ENCODE data around the gene DCUN1D3.
A peak's percentile ranks its signal among the peaks of the same experiment; 100 is the strongest.
"Not testable (repeated sequence)": the region's sequence is repeated elsewhere in the genome, so short reads cannot be mapped to it uniquely, and the experiment has no call there.

DCUN1D3 gene

DNA sequence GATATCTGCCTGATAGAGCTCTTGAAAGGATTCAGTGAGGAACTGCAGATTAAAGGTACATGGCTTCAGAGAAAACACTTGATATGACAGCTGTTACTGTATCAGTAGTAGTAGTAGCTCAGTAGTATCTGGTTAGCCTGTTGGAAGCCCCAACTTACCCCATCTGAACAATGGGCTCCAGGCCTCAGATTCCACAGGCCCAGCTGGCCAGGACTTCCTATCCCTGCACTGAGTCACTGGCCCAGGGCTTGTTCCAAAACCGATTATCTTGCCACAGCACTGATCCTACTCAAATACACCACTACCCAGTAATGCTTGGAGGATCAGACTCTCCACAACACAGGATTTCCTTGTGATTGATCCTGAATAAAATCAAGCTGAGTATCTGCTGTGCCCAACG, 32.6 kb downstream of the DCUN1D3 start:
- peaks cover 27% of the 10 kb centered on the region for H3K36me3 Mint-ChIP-seq (ENCODE audit: low read depth)
- no peak overlapping the region for H3K27ac Mint-ChIP-seq
- no peak for DNase-seq
- H3K4me1 Mint-ChIP-seq, result peaks cover 39% of the 10 kb centered on the region
- no peaks in the 10 kb centered on the region for H3K27me3 Mint-ChIP-seq (ENCODE audit: low read depth, poor library complexity)
- H3K4me3 Mint-ChIP-seq, result no peak overlapping the region
- peaks cover 10% of the 10 kb centered on the region for H3K9me3 Mint-ChIP-seq
- TF ChIP-seq, protein P1, sequence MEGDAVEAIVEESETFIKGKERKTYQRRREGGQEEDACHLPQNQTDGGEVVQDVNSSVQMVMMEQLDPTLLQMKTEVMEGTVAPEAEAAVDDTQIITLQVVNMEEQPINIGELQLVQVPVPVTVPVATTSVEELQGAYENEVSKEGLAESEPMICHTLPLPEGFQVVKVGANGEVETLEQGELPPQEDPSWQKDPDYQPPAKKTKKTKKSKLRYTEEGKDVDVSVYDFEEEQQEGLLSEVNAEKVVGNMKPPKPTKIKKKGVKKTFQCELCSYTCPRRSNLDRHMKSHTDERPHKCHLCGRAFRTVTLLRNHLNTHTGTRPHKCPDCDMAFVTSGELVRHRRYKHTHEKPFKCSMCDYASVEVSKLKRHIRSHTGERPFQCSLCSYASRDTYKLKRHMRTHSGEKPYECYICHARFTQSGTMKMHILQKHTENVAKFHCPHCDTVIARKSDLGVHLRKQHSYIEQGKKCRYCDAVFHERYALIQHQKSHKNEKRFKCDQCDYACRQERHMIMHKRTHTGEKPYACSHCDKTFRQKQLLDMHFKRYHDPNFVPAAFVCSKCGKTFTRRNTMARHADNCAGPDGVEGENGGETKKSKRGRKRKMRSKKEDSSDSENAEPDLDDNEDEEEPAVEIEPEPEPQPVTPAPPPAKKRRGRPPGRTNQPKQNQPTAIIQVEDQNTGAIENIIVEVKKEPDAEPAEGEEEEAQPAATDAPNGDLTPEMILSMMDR (IDR thresholded peaks at IDR 0.05), result no peak

DNA sequence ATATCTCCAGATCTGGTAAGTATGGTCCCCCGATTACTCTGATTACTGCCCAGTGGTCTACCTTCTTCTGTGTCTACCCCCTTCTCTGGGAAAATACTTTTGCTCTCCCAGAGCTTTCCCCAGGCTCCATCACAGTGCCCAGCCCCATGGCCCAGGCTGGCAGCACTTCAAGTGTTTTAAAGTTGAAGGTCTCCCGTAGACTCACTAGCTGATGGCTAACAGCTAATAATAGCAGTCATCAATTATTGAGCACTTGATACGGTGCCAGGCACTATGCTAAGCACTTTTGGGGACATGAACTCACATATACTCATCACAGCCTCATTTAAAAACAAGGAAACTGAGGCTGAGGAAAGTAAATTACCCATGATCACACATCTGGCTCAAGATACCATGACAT, 33.4 kb downstream of the DCUN1D3 start:
- Mint-ChIP-seq H3K4me1 (peaks cover 35% of the 10 kb centered on the region), H3K9me3 (peaks cover 10% of the 10 kb centered on the region), H3K27me3 (ENCODE audit: low read depth, poor library complexity) (no peaks in the 10 kb centered on the region), H3K4me3 (no peak overlapping the region), H3K36me3 (ENCODE audit: low read depth) (peaks cover 33% of the 10 kb centered on the region), H3K27ac (peak overlapping the region; percentile 73)
- DNase-seq, result no peak
- TF ChIP-seq, protein P1 (IDR thresholded peaks at IDR 0.05), result no peak

- H3K27ac Mint-ChIP-seq, result peak overlapping the region; percentile 68
- H3K9me3 Mint-ChIP-seq, result peaks cover 10% of the 10 kb centered on the region
- H3K27me3 Mint-ChIP-seq (ENCODE audit: low read depth, poor library complexity), result no peaks in the 10 kb centered on the region
- TF ChIP-seq, protein P1 (IDR thresholded peaks at IDR 0.05), result no peak
- peaks cover 33% of the 10 kb centered on the region for H3K4me1 Mint-ChIP-seq
- H3K4me3 Mint-ChIP-seq, result peak overlapping the region; percentile 17
- H3K36me3 Mint-ChIP-seq (ENCODE audit: low read depth), result peaks cover 38% of the 10 kb centered on the region
- DNase-seq, result no peak
Observed at GRCh38 chr16:20866145-20866772, 33.9 kb downstream of the DCUN1D3 start.

- no peak for DNase-seq
- Mint-ChIP-seq H3K4me3 (no peak overlapping the region), H3K27me3 (ENCODE audit: low read depth, poor library complexity) (no peaks in the 10 kb centered on the region), H3K36me3 (ENCODE audit: low read depth) (peaks cover 38% of the 10 kb centered on the region), H3K27ac (peak overlapping the region; percentile 84), H3K4me1 (peaks cover 26% of the 10 kb centered on the region), H3K9me3 (peaks cover 10% of the 10 kb centered on the region)
- TF ChIP-seq, protein P1 (IDR thresholded peaks at IDR 0.05), result no peak
Observed at GRCh38 chr16:20865420-20866131, 34.6 kb downstream of the DCUN1D3 start.

DNA sequence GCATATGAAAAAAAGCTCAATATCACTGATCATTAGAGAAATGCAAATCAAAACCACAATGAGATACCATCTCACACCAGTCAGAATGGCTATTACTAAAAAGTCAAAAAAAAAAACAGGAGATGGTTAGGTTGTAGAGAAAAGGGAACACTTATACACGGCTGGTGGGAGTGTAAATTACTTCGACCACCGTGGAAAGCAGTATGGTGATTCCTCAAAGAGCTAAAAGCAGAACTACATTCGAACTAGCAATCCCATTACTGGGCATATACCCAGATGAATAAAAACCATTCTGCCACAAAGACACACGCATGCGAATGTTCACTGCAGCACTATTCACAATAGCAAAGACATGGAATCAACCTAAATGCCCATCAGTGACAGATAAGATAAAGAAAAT, 35.8 kb downstream of the DCUN1D3 start:
- H3K4me3 Mint-ChIP-seq; H3K27me3 Mint-ChIP-seq (ENCODE audit: low read depth, poor library complexity); DNase-seq; H3K27ac Mint-ChIP-seq: not testable (repeated sequence)
- peaks cover 10% of the 10 kb centered on the region for H3K9me3 Mint-ChIP-seq
- H3K4me1 Mint-ChIP-seq, result peaks cover 22% of the 10 kb centered on the region
- H3K36me3 Mint-ChIP-seq (ENCODE audit: low read depth), result peaks cover 45% of the 10 kb centered on the region

DNA sequence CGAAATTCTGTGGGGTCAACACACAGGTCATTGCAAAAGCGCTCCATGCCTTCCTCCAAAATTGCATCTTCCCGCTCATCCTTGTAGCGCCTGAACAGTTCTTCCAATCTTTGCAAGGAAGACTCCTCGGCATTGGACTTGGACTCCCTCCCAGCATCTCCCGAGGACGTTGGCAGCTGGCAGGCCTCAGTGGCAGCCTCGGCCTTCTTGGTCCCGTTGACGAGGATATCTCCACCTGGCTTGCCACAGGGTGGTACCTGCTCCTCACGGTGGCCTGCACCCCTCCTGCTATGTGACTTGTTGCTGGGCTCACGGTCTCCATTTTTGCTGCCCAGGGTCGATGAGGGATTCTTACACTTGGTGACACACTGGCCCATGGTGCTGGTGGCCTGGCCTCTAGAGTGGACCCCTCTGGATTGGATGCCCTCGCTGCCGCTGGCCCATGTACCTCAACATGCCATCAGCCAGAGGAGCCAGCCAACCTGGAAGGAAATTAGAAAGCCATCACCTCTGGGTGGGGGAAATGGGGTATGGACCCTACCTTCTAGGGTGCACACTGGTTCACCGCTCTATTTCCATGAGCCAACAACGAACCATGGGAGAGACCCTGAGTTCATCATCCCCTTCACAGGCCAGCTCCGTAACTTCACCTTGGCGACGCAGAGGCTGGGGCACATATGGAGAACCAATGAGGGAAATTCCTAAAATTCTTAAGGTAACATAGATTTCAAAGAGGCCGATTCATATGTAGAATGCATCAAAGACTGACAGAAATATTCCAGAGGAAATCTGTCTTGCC, 37.8 kb downstream of the DCUN1D3 start:
- no peak for DNase-seq
- peaks cover 21% of the 10 kb centered on the region for H3K4me1 Mint-ChIP-seq
- no peaks in the 10 kb centered on the region for H3K27me3 Mint-ChIP-seq (ENCODE audit: low read depth, poor library complexity)
- TF ChIP-seq, protein P1 (IDR thresholded peaks at IDR 0.05), result no peak
- peaks cover 50% of the 10 kb centered on the region for H3K36me3 Mint-ChIP-seq (ENCODE audit: low read depth)
- peak overlapping the region; percentile 72 for H3K27ac Mint-ChIP-seq
- no peak overlapping the region for H3K4me3 Mint-ChIP-seq
- H3K9me3 Mint-ChIP-seq, result peaks cover 10% of the 10 kb centered on the region

DNA sequence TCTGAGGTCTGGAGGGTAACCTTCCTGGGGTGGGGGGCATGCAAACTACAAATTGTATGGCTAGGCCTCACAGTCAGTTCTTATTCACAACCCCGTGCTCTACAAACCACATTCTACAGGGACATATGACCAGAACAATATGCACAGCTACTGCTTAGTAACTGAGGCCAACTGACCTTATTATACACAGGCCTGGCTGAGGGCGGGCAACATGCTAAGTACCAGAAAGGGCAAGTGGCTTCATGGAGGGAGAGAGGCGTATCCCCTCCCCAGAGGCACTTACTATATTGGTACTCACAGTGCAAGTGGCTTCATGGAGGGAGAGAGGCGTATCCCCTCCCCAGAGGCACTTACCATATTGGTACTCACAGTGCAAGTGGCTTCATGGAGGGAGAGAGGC, 39.2 kb downstream of the DCUN1D3 start:
- H3K27me3 Mint-ChIP-seq (ENCODE audit: low read depth, poor library complexity); DNase-seq; H3K27ac Mint-ChIP-seq; H3K4me3 Mint-ChIP-seq; H3K4me1 Mint-ChIP-seq: not testable (repeated sequence)
- peaks cover 59% of the 10 kb centered on the region for H3K36me3 Mint-ChIP-seq (ENCODE audit: low read depth)
- H3K9me3 Mint-ChIP-seq, result peaks cover 10% of the 10 kb centered on the region

Measured in nephron progenitor cell (in vitro differentiated cells).